LNCaP clone FGC (cell line): Measurements from ENCODE around the gene PCNP.
"Not testable (repeated sequence)": the region's sequence is repeated elsewhere in the genome, so short reads cannot be mapped to it uniquely, and the experiment has no call there.

Experiments used
- DNase-seq: peaks from one replicate; pipeline ENCODE4 v3.0.0-alpha.2; 2011; ENCODE audit warnings: low read depth
- H3K4me3 ChIP-seq: 2 replicates; pipeline ENCODE4 v1.5.1; 2011; ENCODE audit warnings: mild to moderate bottlenecking, low read depth, low read length, control low read depth
- TF ChIP-seq, protein P1 (sequence below): IDR thresholded peaks from 2 replicates; pipeline ENCODE4 v1.5.1; 2012; ENCODE audit warnings: mild to moderate bottlenecking; ENCODE audit not compliant: control insufficient read depth, insufficient read depth; ENCODE audit errors: extremely low read depth

PCNP gene

DNA sequence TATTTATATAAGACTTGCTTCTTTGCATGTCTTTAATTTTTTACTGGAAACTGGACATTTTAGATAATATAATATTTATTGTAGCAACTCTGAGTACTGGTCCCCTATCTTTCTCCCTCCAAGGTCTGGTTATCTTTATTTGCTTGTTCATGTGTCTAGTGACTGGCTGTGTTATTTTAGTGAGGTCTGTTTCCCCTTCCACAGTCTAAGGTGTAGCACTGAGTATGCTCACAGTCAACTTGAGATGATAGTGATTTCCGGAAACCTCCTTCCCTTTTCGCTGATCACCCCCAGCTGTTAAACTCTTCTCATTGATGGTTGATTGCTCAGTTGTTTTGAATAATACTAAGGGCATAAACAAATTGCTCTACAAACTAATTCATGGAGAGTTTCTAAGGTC, 37.0 kb downstream of the PCNP start:
- TF ChIP-seq, protein P1, sequence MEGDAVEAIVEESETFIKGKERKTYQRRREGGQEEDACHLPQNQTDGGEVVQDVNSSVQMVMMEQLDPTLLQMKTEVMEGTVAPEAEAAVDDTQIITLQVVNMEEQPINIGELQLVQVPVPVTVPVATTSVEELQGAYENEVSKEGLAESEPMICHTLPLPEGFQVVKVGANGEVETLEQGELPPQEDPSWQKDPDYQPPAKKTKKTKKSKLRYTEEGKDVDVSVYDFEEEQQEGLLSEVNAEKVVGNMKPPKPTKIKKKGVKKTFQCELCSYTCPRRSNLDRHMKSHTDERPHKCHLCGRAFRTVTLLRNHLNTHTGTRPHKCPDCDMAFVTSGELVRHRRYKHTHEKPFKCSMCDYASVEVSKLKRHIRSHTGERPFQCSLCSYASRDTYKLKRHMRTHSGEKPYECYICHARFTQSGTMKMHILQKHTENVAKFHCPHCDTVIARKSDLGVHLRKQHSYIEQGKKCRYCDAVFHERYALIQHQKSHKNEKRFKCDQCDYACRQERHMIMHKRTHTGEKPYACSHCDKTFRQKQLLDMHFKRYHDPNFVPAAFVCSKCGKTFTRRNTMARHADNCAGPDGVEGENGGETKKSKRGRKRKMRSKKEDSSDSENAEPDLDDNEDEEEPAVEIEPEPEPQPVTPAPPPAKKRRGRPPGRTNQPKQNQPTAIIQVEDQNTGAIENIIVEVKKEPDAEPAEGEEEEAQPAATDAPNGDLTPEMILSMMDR: no peak
- H3K4me3 ChIP-seq: no peak overlapping the region
- no peak for DNase-seq

DNA sequence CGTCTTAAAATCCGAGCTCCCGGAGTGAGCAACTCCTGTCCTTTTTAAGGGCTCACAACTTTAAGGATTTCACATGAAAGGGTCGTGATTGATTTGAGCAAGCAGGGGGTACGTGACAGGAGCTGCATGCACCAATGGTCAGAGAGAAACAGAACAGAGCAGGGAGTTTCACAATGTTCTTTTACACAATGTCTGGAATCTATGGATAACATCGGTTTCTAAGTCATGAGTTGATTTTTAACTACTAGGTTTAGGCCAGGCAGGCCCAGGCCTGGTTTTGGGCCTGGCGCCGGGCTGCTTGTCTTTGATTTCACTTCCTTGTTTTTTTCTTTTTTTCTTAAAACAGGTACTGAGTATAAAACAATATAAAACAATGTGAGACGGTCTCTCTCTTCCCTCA, 39.0 kb downstream of the PCNP start:
- H3K4me3 ChIP-seq, DNase-seq: not testable (repeated sequence)

DNA sequence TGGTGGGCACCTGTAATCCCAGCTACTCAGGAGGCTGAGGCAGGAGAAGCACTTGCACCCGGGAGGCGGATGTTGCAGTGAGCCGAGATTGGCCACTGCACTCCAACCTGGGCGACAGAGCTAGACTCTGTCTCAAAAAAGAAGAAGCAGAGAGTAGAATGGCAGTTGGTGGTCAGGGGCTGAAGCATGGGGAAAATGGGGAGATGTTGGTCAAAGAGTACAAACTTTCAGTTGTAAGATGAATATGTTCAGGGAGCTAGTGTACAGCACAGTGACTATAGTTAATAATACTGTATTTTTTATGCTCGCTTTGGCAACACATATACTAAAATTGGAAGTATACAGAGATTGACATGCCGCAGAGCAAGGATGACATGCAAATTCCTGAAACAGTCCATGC, 41.5 kb downstream of the PCNP start:
- H3K4me3 ChIP-seq: no peak overlapping the region
- TF ChIP-seq, protein P1: no peak
- DNase-seq: no peak

DNA sequence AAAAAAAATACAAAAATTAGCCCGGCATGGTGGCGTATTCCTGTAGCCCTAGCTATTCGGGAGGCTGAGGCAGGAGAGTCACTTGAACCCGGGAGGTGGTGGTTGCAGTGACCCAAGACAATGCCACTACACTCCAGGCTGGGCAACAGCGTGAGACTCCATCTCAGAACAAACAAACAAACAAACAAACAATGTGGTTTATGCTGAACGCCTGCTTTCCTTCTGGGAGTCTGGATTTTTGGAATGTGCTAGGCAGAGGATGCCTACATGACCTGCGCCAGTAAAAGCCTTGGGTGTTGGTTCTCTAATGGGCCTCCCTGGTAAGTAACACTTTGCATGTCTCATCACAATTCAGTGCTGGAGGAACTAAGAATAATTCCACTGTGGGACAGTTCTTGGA, 43.5 kb downstream of the PCNP start:
- TF ChIP-seq, protein P1: no peak
- no peak for DNase-seq
- H3K4me3 ChIP-seq: no peak overlapping the region

DNA sequence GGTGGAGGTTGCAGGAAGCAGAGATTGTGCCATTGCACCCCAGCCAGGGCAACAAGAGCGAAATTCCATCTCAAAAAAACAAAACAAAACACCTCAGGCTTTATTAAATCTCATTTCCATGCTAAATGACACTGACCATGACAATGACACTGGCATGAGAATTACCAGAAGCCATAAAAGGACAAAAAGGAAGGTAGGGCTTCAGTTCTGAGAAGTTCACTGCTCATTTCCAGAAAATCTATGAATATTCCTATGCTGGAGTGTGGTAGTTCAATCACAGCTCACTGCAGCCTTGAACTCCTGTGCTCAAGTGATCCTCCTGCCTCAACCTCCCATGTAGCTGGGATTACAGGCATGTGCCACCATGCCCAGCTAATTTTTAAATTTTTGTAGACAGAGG, 44.7 kb downstream of the PCNP start:
- DNase-seq: no peak
- no peak overlapping the region for H3K4me3 ChIP-seq
- TF ChIP-seq, protein P1: no peak

DNA sequence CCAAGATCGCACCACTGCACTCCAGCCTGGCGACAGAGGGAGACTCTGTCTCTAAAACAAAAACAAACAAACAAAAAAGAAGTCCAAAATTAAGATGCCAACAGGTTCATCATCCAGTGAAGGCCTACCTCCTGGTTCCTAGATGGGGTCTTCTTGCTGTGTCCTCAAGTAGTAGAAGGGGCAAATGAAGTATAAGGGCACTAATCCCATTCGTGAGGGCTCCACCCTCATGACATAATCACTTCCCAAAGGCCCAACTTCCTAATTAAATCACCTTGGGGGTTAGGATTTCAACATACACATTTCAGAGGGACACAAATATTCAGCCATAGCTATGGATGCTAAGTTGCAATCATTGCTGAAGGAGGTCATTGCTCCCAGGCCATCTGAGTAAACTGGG, 45.8 kb downstream of the PCNP start:
- H3K4me3 ChIP-seq: no peak overlapping the region
- TF ChIP-seq, protein P1: no peak
- DNase-seq: no peak

DNA sequence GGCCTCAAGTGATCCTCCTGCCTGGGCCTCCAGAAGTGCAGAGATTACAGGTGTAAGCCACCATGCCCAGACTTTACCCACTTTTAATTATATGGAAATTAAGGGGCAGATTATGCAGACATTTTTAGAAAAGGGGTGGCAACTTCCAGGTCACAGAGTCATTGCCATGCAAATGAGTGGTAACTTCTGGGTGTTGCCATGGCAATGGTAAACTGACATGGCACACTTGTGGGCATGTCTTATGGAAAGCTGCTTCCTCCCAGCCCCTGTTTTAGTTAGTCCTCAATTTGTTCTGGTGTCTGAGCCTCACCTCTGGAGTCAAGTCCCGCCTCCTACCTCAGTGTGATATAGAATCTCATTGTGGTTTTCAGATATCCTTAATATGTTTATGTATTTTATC, 49.7 kb downstream of the PCNP start:
- TF ChIP-seq, protein P1: no peak
- no peak for DNase-seq
- no peak overlapping the region for H3K4me3 ChIP-seq

DNA sequence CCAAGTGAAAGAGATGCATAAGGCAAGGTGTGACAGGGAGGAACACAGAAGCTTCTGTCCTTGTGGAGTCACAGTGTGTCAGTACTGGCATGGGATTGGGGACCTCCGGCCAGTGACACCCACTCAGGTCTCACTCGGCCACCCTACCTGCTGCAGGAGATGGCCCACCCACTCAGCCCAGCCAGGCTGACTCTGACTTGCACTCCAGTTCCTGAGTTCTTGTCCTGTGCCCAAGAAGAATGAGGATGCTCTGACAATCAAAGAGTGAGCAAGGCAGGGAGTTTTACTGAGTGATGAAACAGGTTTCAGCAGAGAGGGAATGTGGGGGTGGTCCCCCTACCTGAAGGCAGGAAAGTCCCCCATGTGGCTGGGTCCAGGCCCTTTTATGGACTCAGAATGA, 50.9 kb downstream of the PCNP start:
- no peak overlapping the region for H3K4me3 ChIP-seq
- no peak for DNase-seq

More for the DNA sequence above, 50.9 kb downstream of the PCNP start:
- TF ChIP-seq, protein P1: no peak
